CD4-positive, alpha-beta memory T cell (primary cell): ENCODE measurements around the gene TOP2B. TPM values are rescaled to one million over a fixed set of nuclear protein-coding genes. Genes with fewer than 3 reads are reported as not detected.

Source experiments
- CTCF ChIA-PET: fragments of 350-600 bp; sonication (Branson Sonifier 250); formaldehyde crosslinking; loops from one replicate; lab custom pipeline; 2021; ENCODE audit warnings: inconsistent platforms; ENCODE audit not compliant: partially characterized antibody; lab: Charles Lee
- POLR2A ChIA-PET: fragments of 350-600 bp; sonication (Branson Sonifier 250); formaldehyde crosslinking; loops from one replicate; lab custom pipeline; 2021; ENCODE audit not compliant: partially characterized antibody; lab: Charles Lee
- DNase-seq, 5 donors: peaks; one replicate each; pipeline versions ENCODE4 v3.0.0 to v3.0.0-alpha.2; 2020 to 2022; ENCODE audit warnings: mixed read lengths in 1 of 5
- H3K27ac ChIP-seq: one replicate; pipeline ENCODE4 v1.7.0; 2013; ENCODE audit warnings: low read depth, low read length
- H3K27me3 ChIP-seq: 2 replicates; pipeline ENCODE4 v1.7.0; 2013; ENCODE audit warnings: mild to moderate bottlenecking, low read length, moderate library complexity; ENCODE audit not compliant: insufficient read depth
- H3K36me3 ChIP-seq: 2 replicates; pipeline ENCODE4 v1.7.0; 2013; ENCODE audit warnings: mild to moderate bottlenecking, low read length, moderate library complexity; ENCODE audit not compliant: insufficient read depth
- H3K4me1 ChIP-seq: 2 replicates; pipeline ENCODE4 v1.7.0; 2013; ENCODE audit warnings: mild to moderate bottlenecking, low read length, moderate library complexity; ENCODE audit not compliant: insufficient read depth
- H3K4me3 ChIP-seq, 2 donors: one replicate each; pipeline ENCODE4 v1.7.0; 2013; ENCODE audit warnings: low read length in 2 of 2, mild to moderate bottlenecking in 1 of 2
- H3K9me3 ChIP-seq, 2 donors: one replicate each; pipeline ENCODE4 v1.7.0; 2013; ENCODE audit warnings: low read length in 2 of 2, control low read depth in 1 of 2; ENCODE audit not compliant: control insufficient read depth in 1 of 2
- H3K27ac Mint-ChIP-seq, 7 donors: one replicate each; pipeline ENCODE4 v1.8.0; 2020 to 2021; ENCODE audit warnings: mixed read lengths in 7 of 7, mild to moderate bottlenecking in 6 of 7, inconsistent platforms in 3 of 7, moderate library complexity in 3 of 7
- H3K27me3 Mint-ChIP-seq, 2 donors: one replicate each; pipeline ENCODE4 v1.8.0; 2020 to 2021; ENCODE audit warnings: mixed read lengths in 2 of 2
- H3K36me3 Mint-ChIP-seq, 2 donors: one replicate each; pipeline ENCODE4 v1.8.0; 2020 to 2021; ENCODE audit warnings: mixed read lengths in 2 of 2, inconsistent platforms in 1 of 2, mild to moderate bottlenecking in 1 of 2
- H3K4me1 Mint-ChIP-seq, 4 donors: one replicate each; pipeline ENCODE4 v1.8.0; 2020 to 2021; ENCODE audit warnings: mixed read lengths in 4 of 4, mild to moderate bottlenecking in 1 of 4
- H3K4me3 Mint-ChIP-seq, 8 donors: one replicate each; pipeline ENCODE4 v1.8.0; 2020 to 2021; ENCODE audit warnings: mixed read lengths in 8 of 8, mild to moderate bottlenecking in 7 of 8, moderate library complexity in 6 of 8, inconsistent platforms in 3 of 8
- H3K9me3 Mint-ChIP-seq, 8 donors: one replicate each; pipeline ENCODE4 v1.8.0; 2020 to 2021; ENCODE audit warnings: mixed read lengths in 8 of 8, mild to moderate bottlenecking in 5 of 8, inconsistent platforms in 3 of 8, moderate library complexity in 1 of 8
- intact Hi-C: fragments of 100-400 bp; cut with micrococcal nuclease; formaldehyde crosslinking; loops from one replicate; pipeline ENCODE4 v1.15.1; 2023
- polyA plus RNA-seq, 2 donors: library from polyadenylated mRNA; unstranded; fragments of 300-500 nt; fragmentation: Illumina TruSeq; gene quantifications; one replicate each; pipeline ENCODE4 v1.2.3, GENCODE V29; 2021
- total RNA-seq, 2 experiments: library from RNA; stranded (reverse); gene quantifications; one replicate each; pipeline ENCODE4 v1.2.3, GENCODE V29; 2021

The TOP2B gene
- total and polyA plus RNA-seq, 4 experiments from 2014 or later, result 28.9 to 175 (median 133) TPM

GRCh38 chr3:25674670-25675069, 10.0 kb upstream of the TOP2B start:
- ChIA-PET CTCF (no interaction called here), POLR2A (no interaction called here)
- Mint-ChIP-seq H3K9me3 (no peaks in the 10 kb centered on the region), H3K4me3 (no peak overlapping the region), H3K4me1 (peaks cover 0 to 4% (median 0%) of the 10 kb centered on the region in 4 donors), H3K36me3 (no peaks in the 10 kb centered on the region), H3K27me3 (peaks cover 0 to 5% of the 10 kb centered on the region in 2 donors), H3K27ac (no peak overlapping the region)
- Histone ChIP-seq H3K4me3 (no peak overlapping the region), H3K9me3 (no peaks in the 10 kb centered on the region), H3K27me3 (no peaks in the 10 kb centered on the region), H3K36me3 (no peaks in the 10 kb centered on the region), H3K4me1 (no peaks in the 10 kb centered on the region), H3K27ac (no peak overlapping the region)
- intact Hi-C loops, result no loop called here
- DNase-seq, result no peak

DNA sequence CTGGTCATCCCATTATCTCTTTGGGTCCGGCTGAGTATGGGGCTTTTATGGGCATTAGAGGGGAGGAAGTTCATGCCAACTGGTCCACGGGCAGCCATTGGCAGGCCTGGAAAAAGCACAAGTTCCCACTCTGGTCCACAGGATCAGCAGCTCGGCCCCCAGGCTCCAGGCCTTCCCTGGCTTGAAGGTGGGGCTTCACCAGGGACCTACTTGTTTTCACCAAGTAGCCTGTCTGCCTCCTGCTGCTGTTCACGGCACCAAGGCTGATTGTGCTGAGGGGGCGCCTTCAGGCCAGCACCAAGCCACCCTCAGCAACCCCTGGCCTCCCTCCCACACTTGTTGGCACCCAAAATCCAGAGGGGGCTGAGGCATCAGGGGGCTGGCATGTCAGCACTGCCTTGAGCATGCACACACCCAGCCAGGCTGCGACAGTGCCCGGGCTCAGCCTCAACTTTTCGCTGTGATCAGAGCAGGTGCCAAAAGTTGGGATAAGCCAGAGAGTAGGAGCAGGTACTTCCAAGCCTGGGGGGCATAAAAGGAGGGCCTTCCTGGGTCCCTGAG, 9.1 kb upstream of the TOP2B start:
- intact Hi-C loops, result no loop called here
- no peak overlapping the region for H3K4me3 ChIP-seq
- POLR2A ChIA-PET, result no interaction called here
- H3K4me3 Mint-ChIP-seq, result no peak overlapping the region
- DNase-seq, result no peak
- no peak overlapping the region for H3K27ac Mint-ChIP-seq
- no peaks in the 10 kb centered on the region for H3K4me1 ChIP-seq
- no peaks in the 10 kb centered on the region for H3K27me3 ChIP-seq
- no peaks in the 10 kb centered on the region for H3K36me3 ChIP-seq
- H3K9me3 Mint-ChIP-seq, result no peaks in the 10 kb centered on the region
- H3K4me1 Mint-ChIP-seq, result peaks cover 0 to 4% (median 0%) of the 10 kb centered on the region in 4 donors
- CTCF ChIA-PET, result no interaction called here
- no peaks in the 10 kb centered on the region for H3K36me3 Mint-ChIP-seq
- H3K9me3 ChIP-seq, result no peaks in the 10 kb centered on the region
- H3K27me3 Mint-ChIP-seq, result peaks cover 0 to 5% of the 10 kb centered on the region in 2 donors
- H3K27ac ChIP-seq, result no peak overlapping the region

DNA sequence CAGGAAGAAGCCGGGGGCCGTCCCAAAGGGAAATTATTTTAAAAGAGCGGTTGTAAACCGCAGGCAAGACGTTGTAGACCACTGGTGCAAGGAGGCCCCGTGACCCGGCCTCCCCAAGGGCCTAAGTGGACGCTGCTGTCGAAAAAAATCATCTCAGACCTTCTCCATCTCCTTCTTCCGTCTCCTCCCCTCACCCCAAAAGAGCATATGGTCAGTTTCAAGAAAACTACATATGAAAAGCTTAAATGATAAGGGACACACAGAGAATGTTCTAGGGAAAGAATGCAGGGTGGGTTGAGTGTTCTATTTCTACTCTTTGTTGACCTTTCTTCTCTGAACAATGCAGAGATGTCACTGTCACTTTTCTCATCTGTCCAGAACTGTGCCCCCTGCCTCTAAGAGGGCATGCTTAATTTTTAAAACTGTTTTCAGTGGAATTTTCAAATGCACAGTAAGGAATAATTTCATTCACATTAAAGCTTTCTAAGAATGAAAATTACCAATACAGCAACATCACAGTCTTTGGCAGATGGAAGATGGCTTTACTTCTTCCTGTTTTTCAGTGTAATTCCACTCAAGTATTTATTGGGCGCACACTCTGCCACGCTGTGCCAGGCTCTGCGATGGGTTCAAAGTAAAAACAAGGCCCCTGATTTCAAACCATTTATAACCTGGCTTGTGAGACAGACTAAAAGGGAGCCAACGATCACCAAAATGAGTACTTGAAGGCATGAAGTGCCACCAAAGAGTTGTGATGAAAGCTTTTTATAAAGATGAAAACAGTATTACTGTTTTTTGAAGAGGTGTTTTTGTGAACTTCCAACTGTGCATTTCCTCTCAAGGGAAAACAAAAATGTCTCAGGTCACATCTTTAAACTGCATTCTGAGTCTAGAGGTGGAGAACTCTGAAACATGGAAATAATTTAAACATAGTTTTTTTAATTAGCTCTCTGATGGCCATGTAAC, 891 bp upstream of the TOP2B start:
- no peaks in the 10 kb centered on the region for H3K27me3 ChIP-seq
- peak overlapping the region; percentile 86 for H3K27ac ChIP-seq
- H3K9me3 Mint-ChIP-seq, result no peaks in the 10 kb centered on the region
- no peaks in the 10 kb centered on the region for H3K27me3 Mint-ChIP-seq
- ChIA-PET CTCF (interaction anchor here (1.3 to 4.8 kb wide), 4 partner anchors 17 to 192 kb away, joined by 4 to 29 read pairs (median 10); partner anchors contain the start of gene NGLY1), POLR2A (interaction anchor here (0.8 to 1.7 kb wide), 3 partner anchors 12 to 118 kb away, joined by 3 to 10 read pairs (median 3); partner anchors contain the start of gene NGLY1)
- H3K36me3 ChIP-seq, result no peaks in the 10 kb centered on the region
- peaks cover 22 to 50% (median 37%) of the 10 kb centered on the region in 4 donors for H3K4me1 Mint-ChIP-seq
- H3K4me3 Mint-ChIP-seq, result peak overlapping the region; percentile 93 to 100 (median 99)
- H3K4me3 ChIP-seq, result peak overlapping the region; percentile 20 to 51
- peak overlapping the region; percentile 98 to 100 (median 100) for H3K27ac Mint-ChIP-seq
- peaks cover 38% of the 10 kb centered on the region for H3K4me1 ChIP-seq
- no peaks in the 10 kb centered on the region for H3K9me3 ChIP-seq
- intact Hi-C loops, result loop anchor here (10.0 kb wide), 1 partner anchor 1751 kb away; the partner anchor contains the start of genes NKIRAS1 and RPL15
- H3K36me3 Mint-ChIP-seq, result peaks cover 0 to 14% of the 10 kb centered on the region in 2 donors
- DNase-seq, result peak in 4 of 5 donors; percentile 15 to 30 (median 18)

DNA sequence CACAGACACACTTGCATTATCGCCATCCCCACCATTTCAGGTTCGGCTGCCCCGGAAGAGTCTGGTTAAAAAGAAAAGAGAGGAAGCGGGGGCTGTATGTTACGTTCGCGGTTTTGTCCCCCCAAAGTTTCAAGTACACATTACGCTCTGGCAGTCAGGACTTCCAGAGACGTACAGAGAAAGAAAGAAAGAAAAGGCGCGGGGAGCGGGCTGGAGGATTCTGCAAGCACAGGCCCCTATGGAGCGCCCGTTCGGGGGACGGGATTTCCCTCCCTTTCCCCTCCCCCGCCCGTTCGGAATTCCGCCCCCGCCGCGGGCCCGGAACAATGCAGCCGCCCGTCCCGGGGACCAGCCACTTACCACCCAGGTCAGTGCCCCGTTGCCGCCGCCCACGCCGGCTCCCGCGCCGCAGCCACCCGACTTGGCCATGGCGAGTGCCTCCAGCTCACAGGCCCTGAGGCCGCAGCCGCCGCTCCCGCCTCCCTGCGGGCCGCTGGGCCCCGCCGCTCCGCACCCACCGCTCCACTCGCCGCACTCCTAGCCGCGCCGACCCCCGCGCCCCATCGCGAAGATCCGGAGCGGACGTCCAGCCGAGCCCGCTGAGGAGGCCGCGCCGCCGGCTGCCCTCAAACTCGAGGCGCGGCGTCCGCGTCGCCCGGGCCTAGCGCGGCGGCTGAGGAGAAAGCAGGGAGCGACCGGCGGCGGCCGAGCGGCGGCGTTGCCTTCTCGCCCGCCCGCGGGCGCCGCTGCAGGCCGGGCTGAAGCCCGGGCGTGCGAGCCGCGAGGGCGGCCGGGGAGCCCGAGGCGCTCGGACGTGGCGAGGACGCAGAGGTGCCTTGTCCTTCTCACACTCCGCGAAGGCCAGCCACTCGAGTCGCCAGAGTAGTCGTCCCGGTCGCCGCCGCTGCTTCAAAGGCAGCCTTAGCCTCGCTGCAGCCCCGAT, 567 bp downstream of the TOP2B start:
- H3K9me3 Mint-ChIP-seq, result no peaks in the 10 kb centered on the region
- H3K4me1 ChIP-seq, result peaks cover 52% of the 10 kb centered on the region
- no peaks in the 10 kb centered on the region for H3K9me3 ChIP-seq
- H3K36me3 Mint-ChIP-seq, result peaks cover 0 to 14% of the 10 kb centered on the region in 2 donors
- no peaks in the 10 kb centered on the region for H3K27me3 ChIP-seq
- no peaks in the 10 kb centered on the region for H3K27me3 Mint-ChIP-seq
- peak overlapping the region; percentile 86 for H3K27ac ChIP-seq
- peak overlapping the region; percentile 51 to 79 for H3K4me3 ChIP-seq
- H3K4me3 Mint-ChIP-seq, result peak overlapping the region; percentile 98 to 100 (median 99)
- ChIA-PET POLR2A (interaction anchor here (1.0 to 1.9 kb wide), 4 partner anchors 14 to 125 kb away, joined by 3 to 10 read pairs (median 4); partner anchors contain the start of gene NGLY1), CTCF (interaction anchor here (3.6 kb wide), 1 partner anchor 15 kb away, joined by 29 read pairs; no protein-coding TSS in a partner anchor)
- H3K27ac Mint-ChIP-seq, result peak overlapping the region; percentile 99 to 100 (median 100)
- H3K36me3 ChIP-seq, result no peaks in the 10 kb centered on the region
- H3K4me1 Mint-ChIP-seq, result peaks cover 28 to 65% (median 48%) of the 10 kb centered on the region in 4 donors
- peak; percentile 60 to 72 (median 68) for DNase-seq
- intact Hi-C loops, result loop anchor here (1.0 to 10.0 kb wide), 8 partner anchors 15 to 1818 kb away; partner anchors contain the start of genes NGLY1, NKIRAS1, NR1D2 and RPL15

GRCh38 chr3:25663347-25663868, 1.3 kb downstream of the TOP2B start:
- Mint-ChIP-seq H3K9me3 (no peaks in the 10 kb centered on the region), H3K27ac (peak overlapping the region; percentile 96 to 100 (median 99)), H3K4me3 (peak overlapping the region; percentile 93 to 100 (median 99)), H3K27me3 (no peaks in the 10 kb centered on the region), H3K4me1 (peaks cover 34 to 72% (median 53%) of the 10 kb centered on the region in 4 donors), H3K36me3 (peaks cover 0 to 14% of the 10 kb centered on the region in 2 donors)
- H3K4me1 ChIP-seq, result peaks cover 58% of the 10 kb centered on the region
- POLR2A ChIA-PET, result interaction anchor here (1.0 to 1.9 kb wide), 4 partner anchors 13 to 126 kb away, joined by 3 to 10 read pairs (median 4); partner anchors contain the start of gene NGLY1
- no peaks in the 10 kb centered on the region for H3K36me3 ChIP-seq
- peak overlapping the region; percentile 51 to 79 for H3K4me3 ChIP-seq
- no peaks in the 10 kb centered on the region for H3K9me3 ChIP-seq
- CTCF ChIA-PET, result interaction anchor here (3.6 kb wide), 1 partner anchor 14 kb away, joined by 29 read pairs; no protein-coding TSS in a partner anchor
- DNase-seq, result peak in 4 of 5 donors; percentile 35 to 57 (median 50)
- H3K27ac ChIP-seq, result peak overlapping the region; percentile 86
- intact Hi-C loops, result loop anchor here (2.0 to 10.0 kb wide), 6 partner anchors 15 to 1819 kb away; partner anchors contain the start of genes NKIRAS1, RPL15 and SLC4A7
- H3K27me3 ChIP-seq, result no peaks in the 10 kb centered on the region
